Measurements from ENCODE around the gene ATP5F1B. TPM values are rescaled to one million over a fixed set of nuclear protein-coding genes. Genes with fewer than 3 reads are reported as not detected.

Gene ATP5F1B
- total RNA-seq, 4 donors from 2014 or later = 315 to 472 (median 432) TPM

- Histone ChIP-seq H3K4me1 (peaks cover 0 to 82% (median 22%) of the 10 kb centered on the region in 3 donors), H3K9me3 (no peaks in the 10 kb centered on the region), H3K27ac (peak overlapping the region in 3 of 4 donors; percentile 30 to 100 (median 96)), H3K4me3 (peak overlapping the region in 1 of 2 donors; percentile 95), H3K36me3 (peaks cover 0 to 12% of the 10 kb centered on the region in 2 donors), H3K27me3 (no peaks in the 10 kb centered on the region)
- no peak for ATAC-seq
- TF ChIP-seq, protein P1, sequence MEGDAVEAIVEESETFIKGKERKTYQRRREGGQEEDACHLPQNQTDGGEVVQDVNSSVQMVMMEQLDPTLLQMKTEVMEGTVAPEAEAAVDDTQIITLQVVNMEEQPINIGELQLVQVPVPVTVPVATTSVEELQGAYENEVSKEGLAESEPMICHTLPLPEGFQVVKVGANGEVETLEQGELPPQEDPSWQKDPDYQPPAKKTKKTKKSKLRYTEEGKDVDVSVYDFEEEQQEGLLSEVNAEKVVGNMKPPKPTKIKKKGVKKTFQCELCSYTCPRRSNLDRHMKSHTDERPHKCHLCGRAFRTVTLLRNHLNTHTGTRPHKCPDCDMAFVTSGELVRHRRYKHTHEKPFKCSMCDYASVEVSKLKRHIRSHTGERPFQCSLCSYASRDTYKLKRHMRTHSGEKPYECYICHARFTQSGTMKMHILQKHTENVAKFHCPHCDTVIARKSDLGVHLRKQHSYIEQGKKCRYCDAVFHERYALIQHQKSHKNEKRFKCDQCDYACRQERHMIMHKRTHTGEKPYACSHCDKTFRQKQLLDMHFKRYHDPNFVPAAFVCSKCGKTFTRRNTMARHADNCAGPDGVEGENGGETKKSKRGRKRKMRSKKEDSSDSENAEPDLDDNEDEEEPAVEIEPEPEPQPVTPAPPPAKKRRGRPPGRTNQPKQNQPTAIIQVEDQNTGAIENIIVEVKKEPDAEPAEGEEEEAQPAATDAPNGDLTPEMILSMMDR (IDR thresholded peaks at IDR 0.05) = no peak
- no peak for TF ChIP-seq POLR2A (IDR thresholded peaks at IDR 0.05)
- no peak for TF ChIP-seq POLR2AphosphoS5 (IDR thresholded peaks at IDR 0.05)
- no peak for TF ChIP-seq EP300 (IDR thresholded peaks at IDR 0.05)
- WGBS, 2 donors (ENCODE audit: low coverage in 1 of 2) = 36 to 50% methylated on average over 4 to 8 of the region's 8 CpGs
These were observed 39.1 kb upstream of the ATP5F1B start for GRCh38 chr12:56684745-56685359.

DNA sequence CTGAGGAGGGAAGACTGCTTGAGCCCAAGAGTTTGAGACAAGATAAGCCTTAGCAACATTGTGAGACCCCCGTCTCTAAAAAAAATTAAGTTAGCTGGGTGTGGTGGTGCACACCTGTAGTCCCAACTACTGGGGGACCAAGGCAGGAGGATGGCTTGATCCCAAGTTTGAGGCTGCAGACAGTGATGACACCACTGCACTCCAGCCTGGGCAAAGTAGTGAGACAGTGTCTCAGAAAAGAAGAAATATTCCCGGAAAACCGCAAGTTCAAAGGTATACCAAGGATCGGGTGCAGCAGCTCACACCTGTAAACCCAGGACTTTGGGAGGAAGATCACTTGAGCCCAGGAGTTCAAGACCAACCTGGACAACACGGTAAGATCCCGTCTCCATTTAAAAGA lies 36.5 kb upstream of the ATP5F1B start:
- no peaks in the 10 kb centered on the region for H3K9me3 ChIP-seq
- H3K4me1 ChIP-seq = peaks cover 0 to 94% (median 28%) of the 10 kb centered on the region in 3 donors
- H3K27ac ChIP-seq = no peak overlapping the region
- 89% methylated on average over 3 of the region's 6 CpGs; no CpG with 5 or more reads in 1 of the 2 donors for WGBS, 2 donors (ENCODE audit: low coverage in 1 of 2)
- TF ChIP-seq EP300 (IDR thresholded peaks at IDR 0.05) (no peak), POLR2A (IDR thresholded peaks at IDR 0.05) (no peak), POLR2AphosphoS5 (IDR thresholded peaks at IDR 0.05) (no peak)
- TF ChIP-seq, protein P1 (IDR thresholded peaks at IDR 0.05) = no peak
- peaks cover 0 to 17% of the 10 kb centered on the region in 2 donors for H3K36me3 ChIP-seq
- no peaks in the 10 kb centered on the region for H3K27me3 ChIP-seq
- no peak for ATAC-seq
- H3K4me3 ChIP-seq = no peak overlapping the region

DNA sequence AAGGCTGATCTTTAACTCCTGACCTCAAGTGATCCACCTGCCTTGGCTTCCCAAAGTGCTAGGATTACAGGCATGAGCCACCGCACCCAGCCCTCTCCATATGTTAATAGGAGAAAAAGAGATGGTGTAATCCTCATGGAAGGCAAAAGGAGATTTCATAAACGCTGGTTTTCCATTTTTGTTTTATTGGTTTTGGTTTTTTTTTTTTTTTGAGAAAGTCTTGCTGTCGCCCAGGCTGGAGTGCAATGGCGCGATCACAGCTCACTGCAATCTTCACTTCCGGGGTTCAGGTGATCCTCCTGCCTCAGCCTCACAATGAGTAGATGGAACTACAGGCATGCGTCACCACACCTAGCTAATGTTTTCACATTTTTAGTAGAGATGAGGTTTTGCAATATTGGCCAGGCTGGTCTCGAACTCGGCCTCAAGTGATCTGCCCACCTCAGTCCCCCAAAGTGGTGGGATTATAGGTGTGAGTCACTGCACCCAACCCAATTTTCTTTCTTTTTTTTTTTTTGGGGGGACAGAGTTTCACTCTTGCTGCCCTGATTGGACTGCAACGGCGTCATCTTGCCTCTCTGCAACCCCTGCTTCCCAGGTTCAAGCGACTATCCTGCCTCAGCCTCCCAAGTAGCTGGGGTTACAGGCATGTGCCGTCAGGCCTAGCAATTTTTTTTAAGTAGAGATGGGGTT lies 34.2 kb upstream of the ATP5F1B start:
- no peaks in the 10 kb centered on the region for H3K27me3 ChIP-seq
- H3K4me3 ChIP-seq = no peak overlapping the region
- no peak for ATAC-seq
- no peaks in the 10 kb centered on the region for H3K9me3 ChIP-seq
- H3K4me1 ChIP-seq = peaks cover 0 to 100% (median 22%) of the 10 kb centered on the region in 3 donors
- TF ChIP-seq EP300 (IDR thresholded peaks at IDR 0.05) = no peak
- no peak for TF ChIP-seq POLR2AphosphoS5 (IDR thresholded peaks at IDR 0.05)
- TF ChIP-seq, protein P1 (IDR thresholded peaks at IDR 0.05) = no peak
- TF ChIP-seq POLR2A (IDR thresholded peaks at IDR 0.05) = no peak
- 85 to 91% methylated on average over 6 to 10 of the region's 13 CpGs for WGBS, 2 donors (ENCODE audit: low coverage in 1 of 2)
- H3K27ac ChIP-seq = no peak overlapping the region
- H3K36me3 ChIP-seq = peaks cover 0 to 17% of the 10 kb centered on the region in 2 donors

DNA sequence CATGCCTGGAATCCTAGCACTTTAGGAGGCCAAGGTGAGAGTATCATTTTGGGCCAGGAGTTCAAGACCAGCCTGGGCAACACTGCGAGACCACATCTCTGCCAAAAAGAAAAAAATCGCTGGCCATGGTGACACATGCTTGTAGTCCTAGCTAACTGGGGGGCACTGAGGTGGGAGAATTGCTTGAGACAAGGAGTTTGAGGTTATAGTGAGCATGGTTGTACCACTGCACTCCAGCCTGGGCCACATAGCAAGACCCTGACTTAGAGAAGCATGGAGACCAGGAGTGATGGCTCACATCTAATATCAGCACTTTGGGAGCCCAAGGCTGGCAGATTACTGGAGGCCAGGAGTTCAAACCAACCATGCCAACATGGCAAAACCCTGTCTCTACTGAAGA lies 33.1 kb upstream of the ATP5F1B start:
- no peak for ATAC-seq
- no peaks in the 10 kb centered on the region for H3K27me3 ChIP-seq
- H3K27ac ChIP-seq = no peak overlapping the region
- H3K36me3 ChIP-seq = peaks cover 0 to 17% of the 10 kb centered on the region in 2 donors
- H3K4me3 ChIP-seq = no peak overlapping the region
- 90 to 94% methylated on average over 2 of the region's 2 CpGs for WGBS, 2 donors (ENCODE audit: low coverage in 1 of 2)
- no peaks in the 10 kb centered on the region for H3K9me3 ChIP-seq
- TF ChIP-seq POLR2A (IDR thresholded peaks at IDR 0.05) (no peak), EP300 (IDR thresholded peaks at IDR 0.05) (no peak), POLR2AphosphoS5 (IDR thresholded peaks at IDR 0.05) (no peak)
- TF ChIP-seq, protein P1 (IDR thresholded peaks at IDR 0.05) = no peak
- peaks cover 0 to 90% (median 18%) of the 10 kb centered on the region in 3 donors for H3K4me1 ChIP-seq

Measured in gastroesophageal sphincter (tissue), 4 donors.